ENCODE data around the gene COL17A1. TPM values are rescaled to one million over a fixed set of nuclear protein-coding genes. Genes with fewer than 3 reads are reported as not detected.
A peak's percentile ranks its signal among the peaks of the same experiment; 100 is the strongest.

COL17A1 gene
- total and polyA plus RNA-seq, 2 of the 13 experiments (the other 11 are each of a cell fraction or from before 2014, with no cell fraction given) = 0.03 TPM; not detected in 1

GRCh38 chr10:104121485-104122224, 36.0 kb upstream of the COL17A1 start, which contains the start of gene SFR1 (continued):
- TF ChIP-seq EED (CRISPR knock-in tag; IDR thresholded peaks at IDR 0.05) (no peak), MZF1 (CRISPR knock-in tag; IDR thresholded peaks at IDR 0.05; ENCODE audit: borderline replicate concordance) (no peak), JDP2 (CRISPR knock-in tag; IDR thresholded peaks at IDR 0.05; ENCODE audit: borderline replicate concordance) (no peak), ZBTB8A (CRISPR knock-in tag; IDR thresholded peaks at IDR 0.05; ENCODE audit: borderline replicate concordance, low read depth) (no peak), JUNB (CRISPR knock-in tag; IDR thresholded peaks at IDR 0.05; ENCODE audit: borderline replicate concordance) (no peak), CHD2 (IDR thresholded peaks at IDR 0.05; ENCODE audit: low read depth, low read length) (no peak), TRIM24 (CRISPR knock-in tag; IDR thresholded peaks at IDR 0.05) (no peak), REPIN1 (CRISPR knock-in tag; IDR thresholded peaks at IDR 0.05; ENCODE audit: borderline replicate concordance, low read depth) (peak; percentile 71; the same call in 1 of the 2 replicates), ZMYM4 (CRISPR knock-in tag; IDR thresholded peaks at IDR 0.05) (peak; percentile 93), SMYD3 (CRISPR knock-in tag; IDR thresholded peaks at IDR 0.05) (0 out of 2 replicates have a peak, but pooled peaks have one; percentile 52), SSRP1 (CRISPR knock-in tag; IDR thresholded peaks at IDR 0.05) (no peak), EEA1 (CRISPR knock-in tag; IDR thresholded peaks at IDR 0.05; ENCODE audit: borderline replicate concordance) (0 out of 2 replicates have a peak, but pooled peaks have one; percentile 43), CBX1 (IDR thresholded peaks at IDR 0.05; ENCODE audit: low read depth) (peak; percentile 87), HMGXB4 (CRISPR knock-in tag; IDR thresholded peaks at IDR 0.05; ENCODE audit: borderline replicate concordance in 1 of 2, low read depth in 1 of 2) (peak; percentile 81 to 89), SAP130 (CRISPR knock-in tag; IDR thresholded peaks at IDR 0.05; ENCODE audit: low read depth) (peak; percentile 85), KLF16 (CRISPR knock-in tag; IDR thresholded peaks at IDR 0.05) (peak in 1 of 2 experiments; percentile 64; a peak in 2 of 4 replicates), ZFP37 (CRISPR knock-in tag; IDR thresholded peaks at IDR 0.05; ENCODE audit: borderline replicate concordance) (no peak)
- TF ChIP-seq, protein P1, sequence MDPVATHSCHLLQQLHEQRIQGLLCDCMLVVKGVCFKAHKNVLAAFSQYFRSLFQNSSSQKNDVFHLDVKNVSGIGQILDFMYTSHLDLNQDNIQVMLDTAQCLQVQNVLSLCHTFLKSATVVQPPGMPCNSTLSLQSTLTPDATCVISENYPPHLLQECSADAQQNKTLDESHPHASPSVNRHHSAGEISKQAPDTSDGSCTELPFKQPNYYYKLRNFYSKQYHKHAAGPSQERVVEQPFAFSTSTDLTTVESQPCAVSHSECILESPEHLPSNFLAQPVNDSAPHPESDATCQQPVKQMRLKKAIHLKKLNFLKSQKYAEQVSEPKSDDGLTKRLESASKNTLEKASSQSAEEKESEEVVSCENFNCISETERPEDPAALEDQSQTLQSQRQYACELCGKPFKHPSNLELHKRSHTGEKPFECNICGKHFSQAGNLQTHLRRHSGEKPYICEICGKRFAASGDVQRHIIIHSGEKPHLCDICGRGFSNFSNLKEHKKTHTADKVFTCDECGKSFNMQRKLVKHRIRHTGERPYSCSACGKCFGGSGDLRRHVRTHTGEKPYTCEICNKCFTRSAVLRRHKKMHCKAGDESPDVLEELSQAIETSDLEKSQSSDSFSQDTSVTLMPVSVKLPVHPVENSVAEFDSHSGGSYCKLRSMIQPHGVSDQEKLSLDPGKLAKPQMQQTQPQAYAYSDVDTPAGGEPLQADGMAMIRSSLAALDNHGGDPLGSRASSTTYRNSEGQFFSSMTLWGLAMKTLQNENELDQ (CRISPR knock-in tag; IDR thresholded peaks at IDR 0.05; ENCODE audit: borderline replicate concordance) = no peak
- TF ChIP-seq, protein P2, sequence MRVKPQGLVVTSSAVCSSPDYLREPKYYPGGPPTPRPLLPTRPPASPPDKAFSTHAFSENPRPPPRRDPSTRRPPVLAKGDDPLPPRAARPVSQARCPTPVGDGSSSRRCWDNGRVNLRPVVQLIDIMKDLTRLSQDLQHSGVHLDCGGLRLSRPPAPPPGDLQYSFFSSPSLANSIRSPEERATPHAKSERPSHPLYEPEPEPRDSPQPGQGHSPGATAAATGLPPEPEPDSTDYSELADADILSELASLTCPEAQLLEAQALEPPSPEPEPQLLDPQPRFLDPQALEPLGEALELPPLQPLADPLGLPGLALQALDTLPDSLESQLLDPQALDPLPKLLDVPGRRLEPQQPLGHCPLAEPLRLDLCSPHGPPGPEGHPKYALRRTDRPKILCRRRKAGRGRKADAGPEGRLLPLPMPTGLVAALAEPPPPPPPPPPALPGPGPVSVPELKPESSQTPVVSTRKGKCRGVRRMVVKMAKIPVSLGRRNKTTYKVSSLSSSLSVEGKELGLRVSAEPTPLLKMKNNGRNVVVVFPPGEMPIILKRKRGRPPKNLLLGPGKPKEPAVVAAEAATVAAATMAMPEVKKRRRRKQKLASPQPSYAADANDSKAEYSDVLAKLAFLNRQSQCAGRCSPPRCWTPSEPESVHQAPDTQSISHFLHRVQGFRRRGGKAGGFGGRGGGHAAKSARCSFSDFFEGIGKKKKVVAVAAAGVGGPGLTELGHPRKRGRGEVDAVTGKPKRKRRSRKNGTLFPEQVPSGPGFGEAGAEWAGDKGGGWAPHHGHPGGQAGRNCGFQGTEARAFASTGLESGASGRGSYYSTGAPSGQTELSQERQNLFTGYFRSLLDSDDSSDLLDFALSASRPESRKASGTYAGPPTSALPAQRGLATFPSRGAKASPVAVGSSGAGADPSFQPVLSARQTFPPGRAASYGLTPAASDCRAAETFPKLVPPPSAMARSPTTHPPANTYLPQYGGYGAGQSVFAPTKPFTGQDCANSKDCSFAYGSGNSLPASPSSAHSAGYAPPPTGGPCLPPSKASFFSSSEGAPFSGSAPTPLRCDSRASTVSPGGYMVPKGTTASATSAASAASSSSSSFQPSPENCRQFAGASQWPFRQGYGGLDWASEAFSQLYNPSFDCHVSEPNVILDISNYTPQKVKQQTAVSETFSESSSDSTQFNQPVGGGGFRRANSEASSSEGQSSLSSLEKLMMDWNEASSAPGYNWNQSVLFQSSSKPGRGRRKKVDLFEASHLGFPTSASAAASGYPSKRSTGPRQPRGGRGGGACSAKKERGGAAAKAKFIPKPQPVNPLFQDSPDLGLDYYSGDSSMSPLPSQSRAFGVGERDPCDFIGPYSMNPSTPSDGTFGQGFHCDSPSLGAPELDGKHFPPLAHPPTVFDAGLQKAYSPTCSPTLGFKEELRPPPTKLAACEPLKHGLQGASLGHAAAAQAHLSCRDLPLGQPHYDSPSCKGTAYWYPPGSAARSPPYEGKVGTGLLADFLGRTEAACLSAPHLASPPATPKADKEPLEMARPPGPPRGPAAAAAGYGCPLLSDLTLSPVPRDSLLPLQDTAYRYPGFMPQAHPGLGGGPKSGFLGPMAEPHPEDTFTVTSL (CRISPR knock-in tag; IDR thresholded peaks at IDR 0.05; ENCODE audit: borderline replicate concordance) = peak; percentile 65; the same call in 1 of the 2 replicates
